Activated CD8-positive, alpha-beta memory T cell treated with anti-CD3 and anti-CD28 coated beads, Interleukin-2, amount 10 ng/mL, durations not matched to agents 7 days and 5 days (primary cell): ENCODE measurements around the gene KHK. TPM values are rescaled to one million over a fixed set of nuclear protein-coding genes. Genes with fewer than 3 reads are reported as not detected.
"Not testable (repeated sequence)": the region's sequence is repeated elsewhere in the genome, so short reads cannot be mapped to it uniquely, and the experiment has no call there.

Experiments
- ATAC-seq: fragments of 150-1000 bp; cut with Tn5 transposase; one replicate; pipeline ENCODE4 v1.10.0; 2021; ENCODE audit warnings: moderate library complexity
- CTCF ChIA-PET: fragments of 350-600 bp; sonication (Branson Sonifier 250); formaldehyde crosslinking; loops from one replicate; lab custom pipeline; 2021; ENCODE audit warnings: antibody characterized with exemption; lab: Charles Lee
- DNase-seq: peaks from one replicate; pipeline ENCODE4 v3.0.0-alpha.2; 2020
- H3K27ac Mint-ChIP-seq: one replicate; pipeline ENCODE4 v1.8.0; 2021; ENCODE audit warnings: mild to moderate bottlenecking, mixed read lengths
- H3K27me3 Mint-ChIP-seq: one replicate; pipeline ENCODE4 v1.8.0; 2021; ENCODE audit warnings: mixed read lengths
- H3K36me3 Mint-ChIP-seq: one replicate; pipeline ENCODE4 v1.8.0; 2021; ENCODE audit warnings: mild to moderate bottlenecking, mixed read lengths
- H3K4me1 Mint-ChIP-seq: one replicate; pipeline ENCODE4 v1.8.0; 2021; ENCODE audit warnings: mixed read lengths
- H3K4me3 Mint-ChIP-seq: one replicate; pipeline ENCODE4 v1.8.0; 2021; ENCODE audit warnings: mild to moderate bottlenecking, moderate library complexity, mixed read lengths
- H3K9me3 Mint-ChIP-seq: one replicate; pipeline ENCODE4 v1.8.0; 2022; ENCODE audit warnings: low read depth, mixed read lengths
- total RNA-seq, 2 experiments: library from RNA; stranded (reverse); gene quantifications; one replicate each; pipeline ENCODE4 v1.2.3, GENCODE V29; 2021

Gene KHK
- total RNA-seq, 2 experiments from 2014 or later, result 8.0 to 8.8 TPM

DNA sequence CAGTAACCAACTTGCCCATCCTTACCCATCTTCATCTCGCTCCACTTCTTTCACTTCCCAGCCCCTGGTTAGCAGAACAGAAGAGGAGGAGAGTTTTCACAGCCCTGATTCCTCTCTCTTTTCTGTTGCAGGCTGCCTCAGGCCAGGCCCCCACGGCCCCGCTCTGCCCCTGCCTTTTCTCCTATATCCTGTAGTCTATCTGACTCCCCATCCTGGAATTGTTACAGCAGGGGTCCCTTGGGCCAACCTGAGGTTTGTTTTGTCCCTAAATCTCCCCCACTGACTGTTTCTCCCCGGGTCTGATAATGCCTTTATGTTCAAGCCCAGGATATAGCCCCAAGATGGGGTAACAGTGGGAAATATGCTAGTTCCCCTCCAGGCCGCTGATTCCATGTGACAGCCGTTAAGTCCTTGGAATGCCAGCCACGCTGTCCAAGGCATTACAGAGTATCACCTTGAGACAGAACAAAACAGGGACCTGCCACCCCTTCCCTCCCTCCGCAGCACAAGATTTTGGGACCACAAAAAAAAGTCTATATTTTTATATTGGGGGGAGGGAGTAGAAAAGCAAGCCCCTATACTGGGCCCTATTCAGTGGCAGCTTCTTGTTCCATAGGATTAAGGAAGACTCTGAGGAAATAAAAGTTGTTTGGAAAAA lies 16.5 kb upstream of the KHK start:
- H3K4me3 Mint-ChIP-seq, result peak overlapping the region; percentile 99
- H3K9me3 Mint-ChIP-seq, result no peaks in the 10 kb centered on the region
- peaks cover 22% of the 10 kb centered on the region for H3K36me3 Mint-ChIP-seq
- H3K27ac Mint-ChIP-seq, result peak overlapping the region; percentile 93
- DNase-seq (no peak), ATAC-seq (no peak)
- CTCF ChIA-PET, result interaction anchor here (1.3 to 5.9 kb wide), 2 partner anchors 19 to 53 kb away, joined by 3 to 45 read pairs; partner anchors contain the start of genes ABHD1 and AGBL5
- no peaks in the 10 kb centered on the region for H3K27me3 Mint-ChIP-seq
- peaks cover 62% of the 10 kb centered on the region for H3K4me1 Mint-ChIP-seq

- Mint-ChIP-seq H3K27me3 (no peaks in the 10 kb centered on the region), H3K4me1 (peaks cover 63% of the 10 kb centered on the region), H3K4me3 (peak overlapping the region; percentile 99), H3K27ac (peak overlapping the region; percentile 93), H3K36me3 (peaks cover 18% of the 10 kb centered on the region), H3K9me3 (no peaks in the 10 kb centered on the region)
- ATAC-seq (no peak), DNase-seq (no peak)
- CTCF ChIA-PET, result interaction anchor here (1.2 to 5.9 kb wide), 10 partner anchors 8 to 233 kb away, joined by 3 to 45 read pairs (median 6); partner anchors contain the start of genes ABHD1, AGBL5 and KHK
Observed at GRCh38 chr2:27070653-27071276, 15.8 kb upstream of the KHK start.

- H3K9me3 Mint-ChIP-seq, result no peaks in the 10 kb centered on the region
- CTCF ChIA-PET, result interaction anchor here (1.2 to 5.9 kb wide), 10 partner anchors 9 to 232 kb away, joined by 3 to 45 read pairs (median 6); partner anchors contain the start of genes ABHD1, AGBL5 and KHK
- peak within 1 kb of the TSS; percentile 99 for H3K4me3 Mint-ChIP-seq
- peak; percentile 93 for ATAC-seq
- peak; percentile 92 for DNase-seq
- H3K27me3 Mint-ChIP-seq, result no peaks in the 10 kb centered on the region
- peak within 1 kb of the TSS; percentile 93 for H3K27ac Mint-ChIP-seq
- H3K36me3 Mint-ChIP-seq, result peaks cover 14% of the 10 kb centered on the region
- H3K4me1 Mint-ChIP-seq, result peaks cover 70% of the 10 kb centered on the region
Observed at GRCh38 chr2:27071277-27071989, 15.1 kb upstream of the KHK start, which contains the start of gene OST4. Gene OST4, minus strand, starts transcription at chr2:27071654.

GRCh38 chr2:27071990-27072830 lies 14.4 kb upstream of the KHK start:
- ATAC-seq (peak; percentile 37), DNase-seq (peak; percentile 63)
- CTCF ChIA-PET, result interaction anchor here (1.2 to 5.9 kb wide), 10 partner anchors 9 to 231 kb away, joined by 4 to 45 read pairs (median 8); partner anchors contain the start of genes AGBL5 and KHK
- H3K27ac Mint-ChIP-seq, result peak overlapping the region; percentile 82
- no peaks in the 10 kb centered on the region for H3K9me3 Mint-ChIP-seq
- no peaks in the 10 kb centered on the region for H3K27me3 Mint-ChIP-seq
- peaks cover 70% of the 10 kb centered on the region for H3K4me1 Mint-ChIP-seq
- H3K36me3 Mint-ChIP-seq, result peaks cover 14% of the 10 kb centered on the region
- peak overlapping the region; percentile 79 for H3K4me3 Mint-ChIP-seq

DNA sequence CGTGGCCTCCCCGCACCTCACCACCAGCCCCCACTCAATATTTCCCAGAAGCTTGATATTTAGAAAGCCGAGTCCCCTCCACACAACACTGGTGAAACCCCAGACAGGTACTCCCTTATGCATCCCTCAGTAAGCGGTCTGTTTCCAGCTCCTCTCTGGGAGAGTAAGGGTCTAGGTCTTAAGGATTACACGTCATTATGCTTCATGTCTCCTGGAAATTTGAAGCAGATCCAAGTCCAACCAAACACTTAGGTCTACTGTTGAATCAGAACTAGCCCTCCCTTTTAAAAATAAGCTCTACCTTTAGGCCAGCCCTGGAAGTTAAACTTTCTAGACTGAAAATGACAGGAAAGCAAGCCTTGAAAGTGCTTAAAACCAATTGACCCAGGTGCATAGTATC lies 13.7 kb upstream of the KHK start:
- Mint-ChIP-seq H3K36me3 (peaks cover 14% of the 10 kb centered on the region), H3K4me1 (peaks cover 67% of the 10 kb centered on the region), H3K4me3 (peak overlapping the region; percentile 79), H3K27me3 (no peaks in the 10 kb centered on the region), H3K9me3 (no peaks in the 10 kb centered on the region), H3K27ac (peak overlapping the region; percentile 67)
- ATAC-seq (no peak), DNase-seq (no peak)
- CTCF ChIA-PET, result interaction anchor here (1.8 to 5.9 kb wide), 3 partner anchors 13 to 111 kb away, joined by 6 to 45 read pairs (median 37); partner anchors contain the start of genes AGBL5 and KHK

DNA sequence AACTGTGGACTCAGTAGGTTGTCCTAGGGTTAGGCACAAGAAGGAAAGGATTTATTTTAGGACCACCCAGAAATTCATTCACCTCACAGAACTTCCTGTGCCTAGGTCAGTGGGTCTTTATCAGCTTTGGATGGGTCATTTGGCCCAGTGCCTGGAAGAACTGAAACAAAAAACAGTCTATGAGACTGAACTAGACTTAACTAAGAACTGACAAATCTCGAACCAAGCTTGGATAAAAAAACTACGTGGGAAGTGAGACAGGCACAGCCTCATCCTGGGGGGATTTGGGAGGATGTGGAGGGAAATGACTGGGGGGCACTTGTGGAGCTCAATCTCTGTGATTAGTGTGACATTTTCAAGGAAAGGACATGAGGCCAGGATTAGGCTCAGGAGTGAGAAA lies 12.8 kb upstream of the KHK start:
- H3K9me3 Mint-ChIP-seq, result no peaks in the 10 kb centered on the region
- H3K4me1 Mint-ChIP-seq, result peaks cover 65% of the 10 kb centered on the region
- H3K27me3 Mint-ChIP-seq, result no peaks in the 10 kb centered on the region
- H3K36me3 Mint-ChIP-seq, result peaks cover 13% of the 10 kb centered on the region
- H3K4me3 Mint-ChIP-seq, result no peak overlapping the region
- peak overlapping the region; percentile 16 for H3K27ac Mint-ChIP-seq
- DNase-seq (no peak), ATAC-seq (no peak)
- CTCF ChIA-PET, result interaction anchor here (1.0 to 5.9 kb wide), 4 partner anchors 9 to 228 kb away, joined by 3 to 45 read pairs (median 20); partner anchors contain the start of genes AGBL5 and KHK

- CTCF ChIA-PET, result interaction anchor here (1.0 to 5.9 kb wide), 4 partner anchors 8 to 229 kb away, joined by 3 to 45 read pairs (median 20); partner anchors contain the start of genes AGBL5 and KHK
- DNase-seq (peak; percentile 70), ATAC-seq (no peak)
- Mint-ChIP-seq H3K9me3 (no peaks in the 10 kb centered on the region), H3K4me1 (peaks cover 54% of the 10 kb centered on the region), H3K4me3 (peak overlapping the region; percentile 3), H3K36me3 (peaks cover under 1% of the 10 kb centered on the region), H3K27me3 (no peaks in the 10 kb centered on the region), H3K27ac (peak overlapping the region; percentile 80)
Observed at GRCh38 chr2:27074738-27075565, 11.6 kb upstream of the KHK start.

GRCh38 chr2:27075566-27075871 lies 11.1 kb upstream of the KHK start:
- Mint-ChIP-seq H3K4me1 (peaks cover 52% of the 10 kb centered on the region), H3K27ac (peak overlapping the region; percentile 80), H3K4me3 (peak overlapping the region; percentile 3)
- H3K9me3 Mint-ChIP-seq, H3K27me3 Mint-ChIP-seq, ATAC-seq, DNase-seq, H3K36me3 Mint-ChIP-seq: not testable (repeated sequence)
- CTCF ChIA-PET, result interaction anchor here (5.0 to 5.9 kb wide), 2 partner anchors 11 to 25 kb away, joined by 37 to 45 read pairs; partner anchors contain the start of genes AGBL5 and KHK

- no peaks in the 10 kb centered on the region for H3K27me3 Mint-ChIP-seq
- peaks cover 52% of the 10 kb centered on the region for H3K4me1 Mint-ChIP-seq
- DNase-seq (no peak), ATAC-seq (no peak)
- H3K36me3 Mint-ChIP-seq, result no peaks in the 10 kb centered on the region
- peak overlapping the region; percentile 71 for H3K27ac Mint-ChIP-seq
- no peak overlapping the region for H3K4me3 Mint-ChIP-seq
- no peaks in the 10 kb centered on the region for H3K9me3 Mint-ChIP-seq
- CTCF ChIA-PET, result interaction anchor here (1.6 to 5.0 kb wide), 2 partner anchors 10 to 26 kb away, joined by 3 to 37 read pairs; partner anchors contain the start of genes AGBL5 and KHK
Observed at GRCh38 chr2:27076323-27076722, 10.2 kb upstream of the KHK start.

DNA sequence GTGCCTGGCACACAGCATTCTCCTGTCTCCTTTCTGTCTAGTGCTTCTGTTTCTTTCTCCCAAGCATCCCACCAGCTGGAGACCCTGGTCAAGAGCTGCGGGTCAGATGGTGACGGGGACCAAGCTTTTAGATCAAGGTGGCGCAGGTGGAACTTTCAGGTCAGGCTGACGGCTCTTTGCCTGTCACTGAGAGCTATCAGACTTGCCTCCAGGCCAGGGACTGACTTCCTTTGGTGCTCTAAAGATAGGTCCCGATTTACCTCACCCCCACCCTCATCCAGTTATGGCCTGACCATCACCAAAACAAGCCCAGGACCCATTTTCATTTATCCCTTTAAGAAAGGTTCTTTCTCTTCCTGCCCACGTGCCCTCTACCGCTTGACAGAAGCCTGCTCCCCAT lies 9.3 kb upstream of the KHK start:
- Mint-ChIP-seq H3K4me3 (no peak overlapping the region), H3K36me3 (no peaks in the 10 kb centered on the region), H3K9me3 (no peaks in the 10 kb centered on the region), H3K4me1 (peaks cover 56% of the 10 kb centered on the region), H3K27ac (no peak overlapping the region), H3K27me3 (no peaks in the 10 kb centered on the region)
- DNase-seq (no peak), ATAC-seq (no peak)
- CTCF ChIA-PET, result interaction anchor here (0.6 to 5.0 kb wide), 3 partner anchors 9 to 115 kb away, joined by 3 to 37 read pairs (median 3); partner anchors contain the start of genes AGBL5 and KHK

GRCh38 chr2:27078267-27079194 lies 8.0 kb upstream of the KHK start, which contains the start of gene EMILIN1:
Gene EMILIN1, plus strand, starts transcription at chr2:27078615. Its CDS starts 451 bp downstream, at chr2:27079066.
- Mint-ChIP-seq H3K36me3 (no peaks in the 10 kb centered on the region), H3K27me3 (no peaks in the 10 kb centered on the region), H3K27ac (no peak within 1 kb of the TSS), H3K4me1 (peaks cover 45% of the 10 kb centered on the region), H3K9me3 (no peaks in the 10 kb centered on the region), H3K4me3 (no peak within 1 kb of the TSS)
- CTCF ChIA-PET, result no interaction called here
- DNase-seq, result no peak
- ATAC-seq, result no peak
